ENCODE data around the gene ELL2. TPM values are rescaled to one million over a fixed set of nuclear protein-coding genes. Genes with fewer than 3 reads are reported as not detected.

ELL2 gene
- polyA plus RNA-seq, 1 donor (not counting 4 experiments of a cell fraction or from before 2014, with no cell fraction given) = 100 TPM

GRCh38 chr5:95969055-95969454 lies 7.4 kb upstream of the ELL2 start:
- DNase-seq (ENCODE audit: low read depth, low spot score) = no peak
- Histone ChIP-seq H3K4me3 (ENCODE audit: control insufficient read depth in 2 of 3, extremely low read depth in 1 of 3, insufficient read depth in 2 of 3, low read depth in 1 of 3, low read length in 3 of 3) (no peak overlapping the region), H4K20me1 (ENCODE audit: control insufficient read depth, extremely low read depth, insufficient read depth, low read length) (no peaks in the 10 kb centered on the region), H3K9me3 (ENCODE audit: control insufficient read depth, low read depth, low read length) (no peaks in the 10 kb centered on the region), H3K27ac (ENCODE audit: control insufficient read depth, insufficient read depth, low read length) (no peak overlapping the region), H3K36me3 (ENCODE audit: control insufficient read depth in 2 of 2, extremely low read depth in 1 of 2, insufficient read depth in 2 of 2, low read length in 2 of 2) (no peaks in the 10 kb centered on the region), H3K27me3 (ENCODE audit: control insufficient read depth, extremely low read depth, insufficient read depth, low read length) (no peaks in the 10 kb centered on the region), H3K9me1 (ENCODE audit: control insufficient read depth, extremely low read depth, insufficient read depth, low read length) (no peaks in the 10 kb centered on the region), H3K4me2 (ENCODE audit: control insufficient read depth, extremely low read depth, insufficient read depth, low read depth, low read length) (no peak overlapping the region), H2AFZ (ENCODE audit: control insufficient read depth, low read length) (no peak overlapping the region), H3K9ac (ENCODE audit: control insufficient read depth, extremely low read depth, insufficient read depth, low read length) (no peak overlapping the region), H3K79me2 (ENCODE audit: control insufficient read depth, insufficient read depth, low read length) (no peaks in the 10 kb centered on the region), H3K4me1 (ENCODE audit: control insufficient read depth, extremely low read depth, insufficient read depth, low read length) (no peaks in the 10 kb centered on the region)
- dilution Hi-C loops (cut with MboI; ENCODE audit: extremely low pct_ligation_motif_present, low sequenced_read_pairs) = no loop called here
- no peak for FAIRE-seq
- no peak for TF ChIP-seq CTCF (optimal IDR thresholded peaks at IDR 0.05 in 1 of 3, IDR thresholded peaks at IDR 0.05 in 1 of 3, conservative IDR thresholded peaks at IDR 0.05 in 1 of 3; ENCODE audit: extremely low read depth in 1 of 3, insufficient read depth in 2 of 3, low read length in 3 of 3)
- no peak for TF ChIP-seq EZH2 (IDR thresholded peaks at IDR 0.05; ENCODE audit: low read length)

- Histone ChIP-seq H3K4me2 (ENCODE audit: control insufficient read depth, extremely low read depth, insufficient read depth, low read depth, low read length) (no peak overlapping the region), H3K9me3 (ENCODE audit: control insufficient read depth, low read depth, low read length) (no peaks in the 10 kb centered on the region), H3K27ac (ENCODE audit: control insufficient read depth, insufficient read depth, low read length) (no peak overlapping the region), H4K20me1 (ENCODE audit: control insufficient read depth, extremely low read depth, insufficient read depth, low read length) (no peaks in the 10 kb centered on the region), H3K9ac (ENCODE audit: control insufficient read depth, extremely low read depth, insufficient read depth, low read length) (no peak overlapping the region), H3K4me3 (ENCODE audit: control insufficient read depth in 2 of 3, extremely low read depth in 1 of 3, insufficient read depth in 2 of 3, low read depth in 1 of 3, low read length in 3 of 3) (no peak overlapping the region), H3K9me1 (ENCODE audit: control insufficient read depth, extremely low read depth, insufficient read depth, low read length) (no peaks in the 10 kb centered on the region), H2AFZ (ENCODE audit: control insufficient read depth, low read length) (no peak overlapping the region), H3K4me1 (ENCODE audit: control insufficient read depth, extremely low read depth, insufficient read depth, low read length) (peaks cover 11% of the 10 kb centered on the region), H3K36me3 (ENCODE audit: control insufficient read depth in 2 of 2, extremely low read depth in 1 of 2, insufficient read depth in 2 of 2, low read length in 2 of 2) (no peaks in the 10 kb centered on the region), H3K27me3 (ENCODE audit: control insufficient read depth, extremely low read depth, insufficient read depth, low read length) (no peaks in the 10 kb centered on the region), H3K79me2 (ENCODE audit: control insufficient read depth, insufficient read depth, low read length) (no peaks in the 10 kb centered on the region)
- DNase-seq (ENCODE audit: low read depth, low spot score) (no peak), FAIRE-seq (no peak)
- dilution Hi-C loops (cut with MboI; ENCODE audit: extremely low pct_ligation_motif_present, low sequenced_read_pairs) = no loop called here
- TF ChIP-seq CTCF (optimal IDR thresholded peaks at IDR 0.05 in 1 of 3, IDR thresholded peaks at IDR 0.05 in 1 of 3, conservative IDR thresholded peaks at IDR 0.05 in 1 of 3; ENCODE audit: extremely low read depth in 1 of 3, insufficient read depth in 2 of 3, low read length in 3 of 3) = no peak
- no peak for TF ChIP-seq EZH2 (IDR thresholded peaks at IDR 0.05; ENCODE audit: low read length)
Observed at GRCh38 chr5:95967236-95967635, 5.6 kb upstream of the ELL2 start.
